ENCODE data around the gene C20orf96. TPM values are rescaled to one million over a fixed set of nuclear protein-coding genes. Genes with fewer than 3 reads are reported as not detected.

The C20orf96 gene
- total and polyA plus RNA-seq, 2 donors (not counting 1 experiment from before 2014, with no cell fraction given): 4.7 to 7.5 TPM

DNA sequence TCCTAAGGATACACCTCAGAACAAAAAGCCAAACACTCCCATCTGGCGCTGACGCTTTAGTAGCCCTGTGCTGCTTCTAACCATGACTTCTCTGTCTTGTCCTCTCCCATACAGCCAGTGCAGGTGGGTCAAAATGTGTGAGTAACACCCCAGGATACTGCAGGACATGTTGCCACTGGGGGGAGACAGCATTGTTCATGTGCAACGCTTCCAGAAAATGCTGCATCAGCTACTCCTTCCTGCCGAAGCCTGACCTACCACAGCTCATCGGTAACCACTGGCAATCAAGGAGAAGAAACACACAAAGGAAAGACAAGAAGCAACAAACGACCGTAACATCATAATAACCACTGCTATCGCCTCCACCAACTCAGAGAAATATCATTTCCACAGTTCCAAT lies 31.6 kb downstream of the C20orf96 start:
- Histone ChIP-seq H3K36me3 (replicated peaks in 1 of 2; ENCODE audit: control extremely low read depth in 1 of 2, control insufficient read depth in 1 of 2, extremely low read depth in 1 of 2, insufficient read depth in 2 of 2, low read length in 1 of 2) (no peaks in the 10 kb centered on the region), H3K4me2 (replicated peaks; ENCODE audit: low read depth, low read length, poor library complexity, severe bottlenecking) (no peak overlapping the region), H3K79me2 (ENCODE audit: control insufficient read depth, insufficient read depth, low read length) (no peaks in the 10 kb centered on the region), H3K9ac (ENCODE audit: low read length) (no peak overlapping the region), H3K4me3 (ENCODE audit: control extremely low read depth in 1 of 5, extremely low read depth in 1 of 5, insufficient read depth in 1 of 5, low read depth in 2 of 5, low read length in 4 of 5) (no peak overlapping the region), H3K27ac (ENCODE audit: low read length in 2 of 2) (no peak overlapping the region), H3K27me3 (replicated peaks in 1 of 4; ENCODE audit: control extremely low read depth in 1 of 4, control insufficient read depth in 3 of 4, insufficient read depth in 4 of 4, low read length in 3 of 4) (peaks cover 0 to 5% (median 2%) of the 10 kb centered on the region in 4 experiments), H3K9me3 (ENCODE audit: control extremely low read depth in 1 of 3, control insufficient read depth in 2 of 3, insufficient read depth in 1 of 3, low read length in 2 of 3) (no peaks in the 10 kb centered on the region), H3K4me1 (ENCODE audit: control insufficient read depth in 2 of 2, insufficient read depth in 2 of 2, low read length in 2 of 2) (no peaks in the 10 kb centered on the region), H2AFZ (ENCODE audit: insufficient read depth, low read depth, low read length, poor library complexity, severe bottlenecking) (no peak overlapping the region), H4K20me1 (ENCODE audit: control insufficient read depth, insufficient read depth, low read length, poor library complexity, severe bottlenecking) (no peaks in the 10 kb centered on the region)
- 58% methylated on average over 7 of the region's 8 CpGs for WGBS (ENCODE audit: insufficient coverage)
- Mint-ChIP-seq H3K27me3 (peaks cover 24% of the 10 kb centered on the region), H3K4me3 (no peak overlapping the region), H3K9me3 (ENCODE audit: insufficient read depth) (no peaks in the 10 kb centered on the region), H3K27ac (no peak overlapping the region), H3K4me1 (no peaks in the 10 kb centered on the region)
- POLR2A ChIA-PET: no interaction called here
- DNase-seq: no peak
- intact Hi-C loops (cut with micrococcal nuclease): loop anchor here (2.0 kb wide), 1 partner anchor 72 kb away; no protein-coding TSS in a partner anchor
- CTCF ChIA-PET: interaction anchor here (1.0 to 4.2 kb wide), 4 partner anchors 8 to 74 kb away, joined by 3 to 17 read pairs (median 8); no protein-coding TSS in a partner anchor
- no peak for ATAC-seq (ENCODE audit: low read depth)
- TF ChIP-seq EZH2 (IDR thresholded peaks at IDR 0.05; ENCODE audit: borderline replicate concordance, insufficient read depth, low read depth, low read length, poor library complexity, severe bottlenecking): no peak
- TF ChIP-seq, protein P1, sequence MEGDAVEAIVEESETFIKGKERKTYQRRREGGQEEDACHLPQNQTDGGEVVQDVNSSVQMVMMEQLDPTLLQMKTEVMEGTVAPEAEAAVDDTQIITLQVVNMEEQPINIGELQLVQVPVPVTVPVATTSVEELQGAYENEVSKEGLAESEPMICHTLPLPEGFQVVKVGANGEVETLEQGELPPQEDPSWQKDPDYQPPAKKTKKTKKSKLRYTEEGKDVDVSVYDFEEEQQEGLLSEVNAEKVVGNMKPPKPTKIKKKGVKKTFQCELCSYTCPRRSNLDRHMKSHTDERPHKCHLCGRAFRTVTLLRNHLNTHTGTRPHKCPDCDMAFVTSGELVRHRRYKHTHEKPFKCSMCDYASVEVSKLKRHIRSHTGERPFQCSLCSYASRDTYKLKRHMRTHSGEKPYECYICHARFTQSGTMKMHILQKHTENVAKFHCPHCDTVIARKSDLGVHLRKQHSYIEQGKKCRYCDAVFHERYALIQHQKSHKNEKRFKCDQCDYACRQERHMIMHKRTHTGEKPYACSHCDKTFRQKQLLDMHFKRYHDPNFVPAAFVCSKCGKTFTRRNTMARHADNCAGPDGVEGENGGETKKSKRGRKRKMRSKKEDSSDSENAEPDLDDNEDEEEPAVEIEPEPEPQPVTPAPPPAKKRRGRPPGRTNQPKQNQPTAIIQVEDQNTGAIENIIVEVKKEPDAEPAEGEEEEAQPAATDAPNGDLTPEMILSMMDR (IDR thresholded peaks at IDR 0.05): no peak

- no peak overlapping the region for H3K4me2 ChIP-seq (replicated peaks; ENCODE audit: low read depth, low read length, poor library complexity, severe bottlenecking)
- no peaks in the 10 kb centered on the region for H3K4me1 ChIP-seq (ENCODE audit: control insufficient read depth in 2 of 2, insufficient read depth in 2 of 2, low read length in 2 of 2)
- CTCF ChIA-PET: interaction anchor here (1.0 to 4.2 kb wide), 4 partner anchors 9 to 75 kb away, joined by 3 to 17 read pairs (median 8); no protein-coding TSS in a partner anchor
- H4K20me1 ChIP-seq (ENCODE audit: control insufficient read depth, insufficient read depth, low read length, poor library complexity, severe bottlenecking): no peaks in the 10 kb centered on the region
- no peak overlapping the region for H3K27ac ChIP-seq (ENCODE audit: low read length in 2 of 2)
- Mint-ChIP-seq H3K9me3 (ENCODE audit: insufficient read depth) (no peaks in the 10 kb centered on the region), H3K27me3 (peaks cover 24% of the 10 kb centered on the region), H3K4me3 (no peak overlapping the region), H3K4me1 (no peaks in the 10 kb centered on the region), H3K27ac (no peak overlapping the region)
- intact Hi-C loops (cut with micrococcal nuclease): loop anchor here (2.0 kb wide), 1 partner anchor 72 kb away; no protein-coding TSS in a partner anchor
- no peak overlapping the region for H3K4me3 ChIP-seq (ENCODE audit: control extremely low read depth in 1 of 5, extremely low read depth in 1 of 5, insufficient read depth in 1 of 5, low read depth in 2 of 5, low read length in 4 of 5)
- no peaks in the 10 kb centered on the region for H3K79me2 ChIP-seq (ENCODE audit: control insufficient read depth, insufficient read depth, low read length)
- WGBS (ENCODE audit: insufficient coverage): 81% methylated on average over 2 of the region's 4 CpGs
- H3K36me3 ChIP-seq (replicated peaks in 1 of 2; ENCODE audit: control extremely low read depth in 1 of 2, control insufficient read depth in 1 of 2, extremely low read depth in 1 of 2, insufficient read depth in 2 of 2, low read length in 1 of 2): no peaks in the 10 kb centered on the region
- POLR2A ChIA-PET: no interaction called here
- peaks cover 0 to 5% (median 1%) of the 10 kb centered on the region in 4 experiments for H3K27me3 ChIP-seq (replicated peaks in 1 of 4; ENCODE audit: control extremely low read depth in 1 of 4, control insufficient read depth in 3 of 4, insufficient read depth in 4 of 4, low read length in 3 of 4)
- DNase-seq (no peak), ATAC-seq (ENCODE audit: low read depth) (no peak)
- no peaks in the 10 kb centered on the region for H3K9me3 ChIP-seq (ENCODE audit: control extremely low read depth in 1 of 3, control insufficient read depth in 2 of 3, insufficient read depth in 1 of 3, low read length in 2 of 3)
- H3K9ac ChIP-seq (ENCODE audit: low read length): no peak overlapping the region
- TF ChIP-seq, protein P1 (IDR thresholded peaks at IDR 0.05): no peak
- TF ChIP-seq EZH2 (IDR thresholded peaks at IDR 0.05; ENCODE audit: borderline replicate concordance, insufficient read depth, low read depth, low read length, poor library complexity, severe bottlenecking): no peak
- no peak overlapping the region for H2AFZ ChIP-seq (ENCODE audit: insufficient read depth, low read depth, low read length, poor library complexity, severe bottlenecking)
Observed at GRCh38 chr20:258269-258858, 32.2 kb downstream of the C20orf96 start.
